IPS-15b (cell line): ENCODE data around the gene RND3.

Experiments
- H3K27me3 ChIP-seq: one replicate; pipeline ENCODE4 v1.6.1; 2013; ENCODE audit warnings: low read length; ENCODE audit not compliant: control insufficient read depth, insufficient read depth
- H3K36me3 ChIP-seq: one replicate; pipeline ENCODE4 v1.6.1; 2013; ENCODE audit warnings: low read length; ENCODE audit not compliant: control insufficient read depth, insufficient read depth
- H3K4me1 ChIP-seq: one replicate; pipeline ENCODE4 v1.6.1; 2013; ENCODE audit warnings: mild to moderate bottlenecking, low read length; ENCODE audit not compliant: control insufficient read depth, insufficient read depth
- H3K4me3 ChIP-seq: one replicate; pipeline ENCODE4 v1.5.1; 2013; ENCODE audit warnings: low read depth, low read length
- H3K9ac ChIP-seq: one replicate; pipeline ENCODE4 v1.6.1; 2013; ENCODE audit warnings: low read depth, mild to moderate bottlenecking, low read length
- H3K9me3 ChIP-seq: one replicate; pipeline ENCODE4 v1.6.1; 2013; ENCODE audit warnings: mild to moderate bottlenecking, low read length; ENCODE audit not compliant: control insufficient read depth, insufficient read depth

RND3 gene, protein sequence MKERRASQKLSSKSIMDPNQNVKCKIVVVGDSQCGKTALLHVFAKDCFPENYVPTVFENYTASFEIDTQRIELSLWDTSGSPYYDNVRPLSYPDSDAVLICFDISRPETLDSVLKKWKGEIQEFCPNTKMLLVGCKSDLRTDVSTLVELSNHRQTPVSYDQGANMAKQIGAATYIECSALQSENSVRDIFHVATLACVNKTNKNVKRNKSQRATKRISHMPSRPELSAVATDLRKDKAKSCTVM

DNA sequence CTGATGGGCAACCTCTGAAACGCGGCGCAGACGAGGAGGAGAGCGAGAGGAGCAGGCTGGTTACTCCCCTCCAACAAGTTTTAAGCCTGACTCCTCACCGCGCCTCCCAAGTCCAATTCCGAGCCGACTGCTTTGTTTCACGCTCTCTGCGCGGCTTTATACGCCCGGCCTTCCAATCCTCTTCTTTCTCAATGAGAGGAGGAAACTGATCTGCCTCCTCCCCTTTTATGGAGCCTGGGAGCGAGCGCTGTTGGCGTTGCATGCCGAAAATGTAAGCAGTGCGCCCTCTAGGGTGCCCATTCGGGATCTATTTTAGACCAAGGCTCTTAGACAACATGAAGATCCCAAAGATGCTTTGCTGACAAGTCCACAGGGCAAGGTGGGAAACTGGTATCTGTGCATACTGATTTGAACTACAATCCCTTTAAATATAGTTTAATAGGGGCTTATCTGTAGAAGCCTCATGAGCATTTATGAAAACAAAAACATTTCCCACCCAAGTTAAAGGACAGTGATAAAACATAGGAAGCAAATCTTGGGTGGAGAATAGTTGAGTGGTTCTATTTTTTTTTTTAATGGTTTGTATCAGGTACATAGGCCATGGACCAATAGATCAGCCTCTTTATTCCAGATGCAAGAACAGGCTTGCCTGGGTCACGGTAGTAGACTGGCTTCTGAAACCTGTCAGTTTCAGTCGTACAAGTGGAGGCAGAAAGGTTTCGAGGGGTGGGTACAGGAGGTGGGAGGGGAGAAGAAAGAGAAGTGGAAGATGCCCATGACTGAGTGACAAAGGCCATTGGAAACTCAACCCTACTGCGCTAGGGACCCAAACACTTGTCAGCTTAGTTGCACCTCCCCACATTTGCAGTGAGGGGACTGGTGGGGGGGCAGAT lies at the start of gene RND3:
Gene RND3, minus strand, starts transcription at position 131 of the 893 bp plus-strand sequence. CDS start 250 bp downstream, outside the sequence.
- H3K9ac ChIP-seq, result no peak within 1 kb of the TSS
- peak within 1 kb of the TSS; percentile 94 for H3K4me3 ChIP-seq
- H3K36me3 ChIP-seq, result no peaks in the 10 kb centered on the region
- no peaks in the 10 kb centered on the region for H3K9me3 ChIP-seq
- H3K27me3 ChIP-seq, result peaks cover 15% of the 10 kb centered on the region
- H3K4me1 ChIP-seq, result peaks cover 2% of the 10 kb centered on the region

- H3K4me3 ChIP-seq, result no peak overlapping the region
- H3K4me1 ChIP-seq, result no peaks in the 10 kb centered on the region
Observed at GRCh38 chr2:150535176-150535575, 47.7 kb upstream of the RND3 start.

GRCh38 chr2:150532879-150533278 lies 45.4 kb upstream of the RND3 start:
- Histone ChIP-seq H3K4me3 (no peak overlapping the region), H3K9me3 (no peaks in the 10 kb centered on the region), H3K4me1 (peaks cover 9% of the 10 kb centered on the region), H3K9ac (no peak overlapping the region), H3K27me3 (no peaks in the 10 kb centered on the region), H3K36me3 (no peaks in the 10 kb centered on the region)

More at GRCh38 chr2:150535176-150535575, 47.7 kb upstream of the RND3 start:
- Histone ChIP-seq H3K36me3 (no peaks in the 10 kb centered on the region), H3K27me3 (no peaks in the 10 kb centered on the region), H3K9me3 (no peaks in the 10 kb centered on the region), H3K9ac (no peak overlapping the region)

DNA sequence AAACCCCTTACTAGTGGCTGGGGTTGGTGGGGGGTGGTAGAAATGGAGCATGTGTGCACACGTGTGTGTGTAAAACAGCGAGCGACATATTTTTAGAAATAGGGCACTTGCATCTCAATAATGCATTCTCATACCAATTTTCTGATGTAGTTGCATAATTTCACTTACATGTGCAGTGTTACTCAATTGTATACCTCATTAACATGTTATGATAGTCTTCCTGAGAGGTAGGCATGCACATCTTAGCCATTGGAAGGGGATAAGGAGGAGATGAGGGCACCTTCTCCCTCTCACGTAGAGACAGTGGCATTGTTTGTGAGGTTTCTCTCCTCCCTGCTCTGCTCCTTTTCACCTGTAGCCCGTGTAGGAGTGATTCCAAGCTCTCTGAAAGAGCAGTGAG lies 44.6 kb upstream of the RND3 start:
- Histone ChIP-seq H3K4me3 (no peak overlapping the region), H3K27me3 (no peaks in the 10 kb centered on the region), H3K4me1 (peaks cover 9% of the 10 kb centered on the region), H3K36me3 (no peaks in the 10 kb centered on the region), H3K9ac (no peak overlapping the region), H3K9me3 (no peaks in the 10 kb centered on the region)

DNA sequence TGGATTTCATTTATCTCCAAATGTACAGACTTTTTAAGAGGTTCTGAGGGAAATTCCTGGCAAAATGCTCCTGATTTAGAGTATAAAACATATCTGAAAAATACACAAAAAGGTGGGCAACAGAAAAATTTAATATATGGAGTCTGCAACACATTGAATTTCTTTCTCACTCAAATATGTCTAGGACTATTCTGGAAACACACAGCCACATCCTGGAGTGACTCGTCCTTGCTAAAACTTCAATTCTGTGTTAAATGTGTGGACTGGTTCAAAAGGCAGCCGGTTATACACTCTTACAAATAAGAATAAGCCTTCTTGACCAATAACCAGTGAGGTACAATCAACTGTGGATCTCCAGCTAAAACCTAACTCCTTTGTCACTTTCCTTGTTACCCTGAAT lies 44.1 kb upstream of the RND3 start:
- Histone ChIP-seq H3K4me1 (peaks cover 9% of the 10 kb centered on the region), H3K36me3 (no peaks in the 10 kb centered on the region), H3K9ac (no peak overlapping the region)

GRCh38 chr2:150530168-150530567 lies 42.7 kb upstream of the RND3 start:
- H3K27me3 ChIP-seq, result no peaks in the 10 kb centered on the region
- no peaks in the 10 kb centered on the region for H3K36me3 ChIP-seq
- H3K4me3 ChIP-seq, result no peak overlapping the region
- H3K9ac ChIP-seq, result no peak overlapping the region
- H3K4me1 ChIP-seq, result peaks cover 9% of the 10 kb centered on the region
- no peaks in the 10 kb centered on the region for H3K9me3 ChIP-seq

More for the DNA sequence above, 44.1 kb upstream of the RND3 start:
- Histone ChIP-seq H3K4me3 (no peak overlapping the region), H3K9me3 (no peaks in the 10 kb centered on the region), H3K27me3 (no peaks in the 10 kb centered on the region)

GRCh38 chr2:150528861-150529801 lies 41.7 kb upstream of the RND3 start:
- Histone ChIP-seq H3K4me3 (no peak overlapping the region), H3K27me3 (no peaks in the 10 kb centered on the region), H3K9ac (no peak overlapping the region), H3K4me1 (peaks cover 9% of the 10 kb centered on the region), H3K9me3 (no peaks in the 10 kb centered on the region), H3K36me3 (no peaks in the 10 kb centered on the region)

DNA sequence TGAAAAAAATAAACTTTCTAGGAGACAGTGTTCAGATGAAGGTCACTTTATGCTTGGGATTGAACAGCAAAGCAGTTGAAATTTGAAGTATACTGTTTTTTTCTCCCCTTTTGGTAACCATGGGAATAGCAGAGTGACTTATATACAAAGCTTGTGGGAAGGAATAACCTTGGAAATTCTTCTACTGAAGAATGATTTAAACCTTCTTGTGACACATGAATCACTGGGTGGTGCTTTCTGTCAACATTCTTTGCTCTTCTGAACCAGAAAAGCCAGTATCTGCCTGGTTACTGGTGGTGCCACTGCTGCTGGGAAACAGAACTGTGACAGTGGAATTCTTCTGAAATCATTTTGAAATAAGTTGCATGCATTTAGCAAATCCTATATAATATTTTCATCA lies 39.4 kb upstream of the RND3 start:
- Histone ChIP-seq H3K4me1 (peaks cover 9% of the 10 kb centered on the region), H3K27me3 (no peaks in the 10 kb centered on the region), H3K9me3 (no peaks in the 10 kb centered on the region)

GRCh38 chr2:150526006-150526405 lies 38.5 kb upstream of the RND3 start:
- Histone ChIP-seq H3K9ac (no peak overlapping the region), H3K4me3 (no peak overlapping the region), H3K9me3 (no peaks in the 10 kb centered on the region)

More for the DNA sequence above, 39.4 kb upstream of the RND3 start:
- H3K4me3 ChIP-seq, result no peak overlapping the region
- no peak overlapping the region for H3K9ac ChIP-seq
- no peaks in the 10 kb centered on the region for H3K36me3 ChIP-seq

GRCh38 chr2:150522269-150522668 lies 34.8 kb upstream of the RND3 start:
- no peaks in the 10 kb centered on the region for H3K27me3 ChIP-seq
- no peak overlapping the region for H3K9ac ChIP-seq
- no peaks in the 10 kb centered on the region for H3K36me3 ChIP-seq
- H3K9me3 ChIP-seq, result no peaks in the 10 kb centered on the region
- H3K4me3 ChIP-seq, result no peak overlapping the region
- H3K4me1 ChIP-seq, result no peaks in the 10 kb centered on the region

More at GRCh38 chr2:150526006-150526405, 38.5 kb upstream of the RND3 start:
- Histone ChIP-seq H3K36me3 (no peaks in the 10 kb centered on the region), H3K27me3 (no peaks in the 10 kb centered on the region), H3K4me1 (peaks cover 9% of the 10 kb centered on the region)
